ENCODE measurements around the gene DNMT1. TPM values are rescaled to one million over a fixed set of nuclear protein-coding genes. Genes with fewer than 3 reads are reported as not detected.

Gene DNMT1
- polyA plus RNA-seq, 1 donor from 2014 or later = 58.4 TPM

DNA sequence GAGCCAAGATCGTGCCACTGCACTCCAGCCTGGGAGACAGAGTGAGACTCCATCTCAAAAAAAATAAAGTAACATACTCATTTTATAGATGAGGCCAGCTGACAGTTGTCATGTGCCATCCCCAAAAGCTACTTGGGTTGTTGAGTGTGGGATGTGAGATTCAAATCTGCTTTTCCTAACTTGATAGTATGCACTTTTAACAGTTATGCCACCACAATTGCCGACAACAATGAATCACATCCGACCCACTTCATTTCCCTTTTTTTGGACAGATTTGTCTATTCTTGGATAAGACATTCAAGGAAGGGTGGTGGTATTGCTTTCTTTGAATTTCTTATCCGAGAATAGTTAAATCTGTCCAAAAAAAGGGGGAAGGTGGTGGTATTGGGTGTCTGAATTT, 16.3 kb upstream of the DNMT1 start:
- Histone ChIP-seq H3K9me3 (ENCODE audit: low read length) (no peaks in the 10 kb centered on the region), H3K9me2 (ENCODE audit: insufficient read depth, low read length) (no peaks in the 10 kb centered on the region), H3K79me2 (replicated peaks; ENCODE audit: insufficient read depth, low read length) (no peaks in the 10 kb centered on the region), H3K27me3 (ENCODE audit: insufficient read depth, low read depth, low read length) (no peaks in the 10 kb centered on the region), H3K4me2 (ENCODE audit: low read length) (no peak overlapping the region), H3K4me3 (ENCODE audit: low read length) (no peak overlapping the region), H3K36me3 (ENCODE audit: insufficient read depth, low read length) (no peaks in the 10 kb centered on the region), H3K9ac (ENCODE audit: low read length) (no peak overlapping the region), H4K20me1 (ENCODE audit: insufficient read depth) (no peaks in the 10 kb centered on the region), H2AFZ (ENCODE audit: low read depth, low read length) (no peak overlapping the region), H3K27ac (ENCODE audit: low read length) (no peak overlapping the region), H3F3A (ENCODE audit: insufficient read depth, low read length, poor library complexity, severe bottlenecking) (no peaks in the 10 kb centered on the region)
- TF ChIP-seq MXI1 (conservative IDR thresholded peaks at IDR 0.05; ENCODE audit: poor library complexity, severe bottlenecking) = no peak
- no peak for TF ChIP-seq POLR2AphosphoS5 (IDR thresholded peaks at IDR 0.05)
- TF ChIP-seq, protein P1, sequence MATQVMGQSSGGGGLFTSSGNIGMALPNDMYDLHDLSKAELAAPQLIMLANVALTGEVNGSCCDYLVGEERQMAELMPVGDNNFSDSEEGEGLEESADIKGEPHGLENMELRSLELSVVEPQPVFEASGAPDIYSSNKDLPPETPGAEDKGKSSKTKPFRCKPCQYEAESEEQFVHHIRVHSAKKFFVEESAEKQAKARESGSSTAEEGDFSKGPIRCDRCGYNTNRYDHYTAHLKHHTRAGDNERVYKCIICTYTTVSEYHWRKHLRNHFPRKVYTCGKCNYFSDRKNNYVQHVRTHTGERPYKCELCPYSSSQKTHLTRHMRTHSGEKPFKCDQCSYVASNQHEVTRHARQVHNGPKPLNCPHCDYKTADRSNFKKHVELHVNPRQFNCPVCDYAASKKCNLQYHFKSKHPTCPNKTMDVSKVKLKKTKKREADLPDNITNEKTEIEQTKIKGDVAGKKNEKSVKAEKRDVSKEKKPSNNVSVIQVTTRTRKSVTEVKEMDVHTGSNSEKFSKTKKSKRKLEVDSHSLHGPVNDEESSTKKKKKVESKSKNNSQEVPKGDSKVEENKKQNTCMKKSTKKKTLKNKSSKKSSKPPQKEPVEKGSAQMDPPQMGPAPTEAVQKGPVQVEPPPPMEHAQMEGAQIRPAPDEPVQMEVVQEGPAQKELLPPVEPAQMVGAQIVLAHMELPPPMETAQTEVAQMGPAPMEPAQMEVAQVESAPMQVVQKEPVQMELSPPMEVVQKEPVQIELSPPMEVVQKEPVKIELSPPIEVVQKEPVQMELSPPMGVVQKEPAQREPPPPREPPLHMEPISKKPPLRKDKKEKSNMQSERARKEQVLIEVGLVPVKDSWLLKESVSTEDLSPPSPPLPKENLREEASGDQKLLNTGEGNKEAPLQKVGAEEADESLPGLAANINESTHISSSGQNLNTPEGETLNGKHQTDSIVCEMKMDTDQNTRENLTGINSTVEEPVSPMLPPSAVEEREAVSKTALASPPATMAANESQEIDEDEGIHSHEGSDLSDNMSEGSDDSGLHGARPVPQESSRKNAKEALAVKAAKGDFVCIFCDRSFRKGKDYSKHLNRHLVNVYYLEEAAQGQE (IDR thresholded peaks at IDR 0.05; ENCODE audit: borderline replicate concordance) = no peak
- TF ChIP-seq EP300 (conservative IDR thresholded peaks at IDR 0.05; ENCODE audit: poor library complexity, severe bottlenecking) = no peak
- TF ChIP-seq TAF1 (IDR thresholded peaks at IDR 0.05; ENCODE audit: low read depth) = no peak
- TF ChIP-seq SMC3 (conservative IDR thresholded peaks at IDR 0.05; ENCODE audit: poor library complexity) = no peak
- TF ChIP-seq, protein P2, sequence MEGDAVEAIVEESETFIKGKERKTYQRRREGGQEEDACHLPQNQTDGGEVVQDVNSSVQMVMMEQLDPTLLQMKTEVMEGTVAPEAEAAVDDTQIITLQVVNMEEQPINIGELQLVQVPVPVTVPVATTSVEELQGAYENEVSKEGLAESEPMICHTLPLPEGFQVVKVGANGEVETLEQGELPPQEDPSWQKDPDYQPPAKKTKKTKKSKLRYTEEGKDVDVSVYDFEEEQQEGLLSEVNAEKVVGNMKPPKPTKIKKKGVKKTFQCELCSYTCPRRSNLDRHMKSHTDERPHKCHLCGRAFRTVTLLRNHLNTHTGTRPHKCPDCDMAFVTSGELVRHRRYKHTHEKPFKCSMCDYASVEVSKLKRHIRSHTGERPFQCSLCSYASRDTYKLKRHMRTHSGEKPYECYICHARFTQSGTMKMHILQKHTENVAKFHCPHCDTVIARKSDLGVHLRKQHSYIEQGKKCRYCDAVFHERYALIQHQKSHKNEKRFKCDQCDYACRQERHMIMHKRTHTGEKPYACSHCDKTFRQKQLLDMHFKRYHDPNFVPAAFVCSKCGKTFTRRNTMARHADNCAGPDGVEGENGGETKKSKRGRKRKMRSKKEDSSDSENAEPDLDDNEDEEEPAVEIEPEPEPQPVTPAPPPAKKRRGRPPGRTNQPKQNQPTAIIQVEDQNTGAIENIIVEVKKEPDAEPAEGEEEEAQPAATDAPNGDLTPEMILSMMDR (IDR thresholded peaks at IDR 0.05; ENCODE audit: poor library complexity, severe bottlenecking) = no peak
- TF ChIP-seq RAD21 (conservative IDR thresholded peaks at IDR 0.05) = no peak
- TF ChIP-seq EZH2 (IDR thresholded peaks at IDR 0.05; ENCODE audit: borderline replicate concordance, insufficient read depth, low read length, poor library complexity, severe bottlenecking) = no peak

DNA sequence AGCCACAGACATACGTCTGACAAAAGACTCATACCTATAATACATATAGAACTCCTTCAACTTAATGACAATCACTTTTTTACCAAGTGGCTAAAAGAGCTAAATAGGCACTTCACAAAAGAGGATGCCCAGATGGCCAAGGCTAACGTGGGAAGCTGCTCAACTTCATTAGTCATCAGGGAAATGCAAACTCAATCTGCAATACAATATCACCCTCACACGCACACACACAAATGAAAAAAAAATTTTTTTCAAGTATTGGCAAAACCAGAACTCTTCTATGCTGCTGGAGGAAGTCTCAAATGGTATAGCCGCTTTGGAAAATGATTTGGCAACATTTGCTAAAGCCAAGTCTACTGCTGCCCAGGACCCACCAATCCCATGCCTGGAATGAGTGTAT, 14.6 kb upstream of the DNMT1 start:
- no peaks in the 10 kb centered on the region for H4K20me1 ChIP-seq (ENCODE audit: insufficient read depth)
- no peak overlapping the region for H3K9ac ChIP-seq (ENCODE audit: low read length)
- no peaks in the 10 kb centered on the region for H3K36me3 ChIP-seq (ENCODE audit: insufficient read depth, low read length)
- H3K4me3 ChIP-seq (ENCODE audit: low read length) = no peak overlapping the region
- no peaks in the 10 kb centered on the region for H3K9me2 ChIP-seq (ENCODE audit: insufficient read depth, low read length)
- H3K27ac ChIP-seq (ENCODE audit: low read length) = no peak overlapping the region
- no peak overlapping the region for H2AFZ ChIP-seq (ENCODE audit: low read depth, low read length)
- H3K4me2 ChIP-seq (ENCODE audit: low read length) = no peak overlapping the region
- TF ChIP-seq EZH2 (IDR thresholded peaks at IDR 0.05; ENCODE audit: borderline replicate concordance, insufficient read depth, low read length, poor library complexity, severe bottlenecking) (no peak), TAF1 (IDR thresholded peaks at IDR 0.05; ENCODE audit: low read depth) (no peak), MXI1 (conservative IDR thresholded peaks at IDR 0.05; ENCODE audit: poor library complexity, severe bottlenecking) (no peak), EP300 (conservative IDR thresholded peaks at IDR 0.05; ENCODE audit: poor library complexity, severe bottlenecking) (no peak), POLR2AphosphoS5 (IDR thresholded peaks at IDR 0.05) (no peak), RAD21 (conservative IDR thresholded peaks at IDR 0.05) (no peak), SMC3 (conservative IDR thresholded peaks at IDR 0.05; ENCODE audit: poor library complexity) (no peak)
- TF ChIP-seq, protein P1 (IDR thresholded peaks at IDR 0.05; ENCODE audit: borderline replicate concordance) = no peak
- TF ChIP-seq, protein P2 (IDR thresholded peaks at IDR 0.05; ENCODE audit: poor library complexity, severe bottlenecking) = no peak
- H3F3A ChIP-seq (ENCODE audit: insufficient read depth, low read length, poor library complexity, severe bottlenecking) = no peaks in the 10 kb centered on the region
- H3K9me3 ChIP-seq (ENCODE audit: low read length) = no peaks in the 10 kb centered on the region
- H3K27me3 ChIP-seq (ENCODE audit: insufficient read depth, low read depth, low read length) = no peaks in the 10 kb centered on the region
- no peaks in the 10 kb centered on the region for H3K79me2 ChIP-seq (replicated peaks; ENCODE audit: insufficient read depth, low read length)
